ENCODE results near the gene MORF4L1. TPM values are rescaled to one million over a fixed set of nuclear protein-coding genes. Genes with fewer than 3 reads are reported as not detected.
A peak's percentile ranks its signal among the peaks of the same experiment; 100 is the strongest.
"Not testable (repeated sequence)": the region's sequence is repeated elsewhere in the genome, so short reads cannot be mapped to it uniquely, and the experiment has no call there.

The MORF4L1 gene
- total RNA-seq, 1 donor from 2014 or later, result 410 TPM

- DNase-seq, result no peak
Observed at GRCh38 chr15:78927077-78927790, 54.5 kb downstream of the MORF4L1 start.

- not testable (repeated sequence) for DNase-seq
Observed at GRCh38 chr15:78928176-78928575, 55.5 kb downstream of the MORF4L1 start.

- no peak for DNase-seq
Observed at GRCh38 chr15:78928616-78929093, 56.0 kb downstream of the MORF4L1 start.

- DNase-seq, result no peak
Observed at GRCh38 chr15:78929536-78930264, 57.0 kb downstream of the MORF4L1 start.

- no peak for DNase-seq
Observed at GRCh38 chr15:78930577-78931388, 58.1 kb downstream of the MORF4L1 start.

- no peak for DNase-seq
Observed at GRCh38 chr15:78931439-78932257, 59.0 kb downstream of the MORF4L1 start.

- no peak for DNase-seq
Observed at GRCh38 chr15:78932258-78932808, 59.6 kb downstream of the MORF4L1 start.

- no peak for DNase-seq
Observed at GRCh38 chr15:78933187-78933822, 60.6 kb downstream of the MORF4L1 start.

- DNase-seq, result no peak
Observed at GRCh38 chr15:78933823-78934654, 61.3 kb downstream of the MORF4L1 start.

GRCh38 chr15:78934655-78935023, 61.9 kb downstream of the MORF4L1 start:
- DNase-seq, result no peak

GRCh38 chr15:78937132-78937739, 64.5 kb downstream of the MORF4L1 start:
- peak; percentile 55 for DNase-seq

- no peak for DNase-seq
Observed at GRCh38 chr15:78938658-78939488, 66.2 kb downstream of the MORF4L1 start.

GRCh38 chr15:78942741-78943140, 70.1 kb downstream of the MORF4L1 start:
- no peak for DNase-seq

GRCh38 chr15:78943692-78944091, 71.0 kb downstream of the MORF4L1 start:
- DNase-seq, result no peak

GRCh38 chr15:78944202-78944625, 71.5 kb downstream of the MORF4L1 start:
- no peak for DNase-seq

GRCh38 chr15:78944669-78945407, 72.1 kb downstream of the MORF4L1 start, which contains the start of gene CTSH:
CTSH (minus strand) TSS chr15:78945046; CDS start chr15:78944981, 65 bp downstream.
- peak; percentile 70 for DNase-seq

GRCh38 chr15:78946493-78946892, 73.8 kb downstream of the MORF4L1 start:
- no peak for DNase-seq

- DNase-seq, result no peak
Observed at GRCh38 chr15:78947506-78947905, 74.8 kb downstream of the MORF4L1 start.

Data from dermis blood vessel endothelial cell (primary cell).